Smooth muscle cell (in vitro differentiated cells): Measurements from ENCODE around the gene BHLHA15. TPM values are rescaled to one million over a fixed set of nuclear protein-coding genes. Genes with fewer than 3 reads are reported as not detected.

ENCODE experiments used
- DNase-seq: peaks from one replicate; lab custom pipeline; 2025; ENCODE audit not compliant: unreplicated experiment; lab: John Stamatoyannopoulos, UW
- H2AFZ ChIP-seq: fragments of 200-600 bp; sonication (generic); 2 replicates; pipeline ENCODE4 v1.6.0; 2016; ENCODE audit warnings: antibody characterized with exemption, low read depth, mild to moderate bottlenecking
- H3F3A ChIP-seq: fragments of 200-600 bp; sonication (generic); 2 replicates; pipeline ENCODE4 v1.6.0; 2017; ENCODE audit warnings: antibody characterized with exemption, low read depth
- H3K27ac ChIP-seq: fragments of 200-600 bp; sonication (generic); 2 replicates; pipeline ENCODE4 v1.5.1; 2016; ENCODE audit warnings: low read depth, mild to moderate bottlenecking
- H3K27me3 ChIP-seq: fragments of 200-600 bp; sonication (generic); 2 replicates; pipeline ENCODE4 v1.6.1; 2016; ENCODE audit warnings: low read depth, mild to moderate bottlenecking
- H3K36me3 ChIP-seq: fragments of 200-600 bp; sonication (generic); 2 replicates; pipeline ENCODE4 v1.5.1; 2016; ENCODE audit warnings: low read depth
- H3K4me1 ChIP-seq: fragments of 200-600 bp; sonication (generic); 2 replicates; pipeline ENCODE4 v1.5.1; 2016; ENCODE audit warnings: low read depth
- H3K4me2 ChIP-seq: fragments of 200-600 bp; sonication (generic); 2 replicates; pipeline ENCODE4 v1.6.0; 2016; ENCODE audit warnings: mild to moderate bottlenecking
- H3K4me3 ChIP-seq: fragments of 200-600 bp; sonication (generic); 2 replicates; pipeline ENCODE4 v1.5.1; 2016; ENCODE audit warnings: mild to moderate bottlenecking
- H3K79me2 ChIP-seq: fragments of 200-600 bp; sonication (generic); 2 replicates; pipeline ENCODE4 v1.6.0; 2016; ENCODE audit warnings: low read depth, mild to moderate bottlenecking
- H3K9ac ChIP-seq: fragments of 200-600 bp; sonication (generic); 2 replicates; pipeline ENCODE4 v1.6.0; 2016; ENCODE audit warnings: low read depth
- H3K9me3 ChIP-seq: fragments of 200-600 bp; sonication (generic); replicated peaks from 2 replicates; pipeline ENCODE4 v1.5.1; 2016; ENCODE audit warnings: low read depth
- H4K20me1 ChIP-seq: fragments of 200-600 bp; sonication (generic); 2 replicates; pipeline ENCODE4 v1.6.0; 2016; ENCODE audit warnings: low read depth
- WGBS: methylation state at CpG from one replicate; pipeline ENCODE4 v1.1.7; 2016; ENCODE audit warnings: low lambda C conversion rate; 5-methylcytosine and 5-hydroxymethylcytosine counted together
- polyA plus RNA-seq: library from polyadenylated mRNA; unstranded; fragments of >200 nt; fragmentation: Nextera tagmentation; extraction: Ambion mirVana; gene quantifications from 2 replicates; pipeline ENCODE4 v1.2.1, GENCODE V29; 2016
- total RNA-seq: library from RNA; depleted of rRNA; stranded (reverse); fragments of >200 nt; gene quantifications from 2 replicates; pipeline ENCODE4 v1.2.3, GENCODE V29; 2014
- TF ChIP-seq, protein P1 (sequence below): fragments of 200-600 bp; sonication (generic); IDR thresholded peaks from 2 replicates; pipeline ENCODE4 v1.5.1; 2017; ENCODE audit warnings: borderline replicate concordance, mild to moderate bottlenecking, antibody characterized with exemption; ENCODE audit not compliant: insufficient read depth, poor library complexity, severe bottlenecking

Gene BHLHA15
- total and polyA plus RNA-seq, 2 experiments from 2014 or later, result 0.27 to 1.3 TPM

DNA sequence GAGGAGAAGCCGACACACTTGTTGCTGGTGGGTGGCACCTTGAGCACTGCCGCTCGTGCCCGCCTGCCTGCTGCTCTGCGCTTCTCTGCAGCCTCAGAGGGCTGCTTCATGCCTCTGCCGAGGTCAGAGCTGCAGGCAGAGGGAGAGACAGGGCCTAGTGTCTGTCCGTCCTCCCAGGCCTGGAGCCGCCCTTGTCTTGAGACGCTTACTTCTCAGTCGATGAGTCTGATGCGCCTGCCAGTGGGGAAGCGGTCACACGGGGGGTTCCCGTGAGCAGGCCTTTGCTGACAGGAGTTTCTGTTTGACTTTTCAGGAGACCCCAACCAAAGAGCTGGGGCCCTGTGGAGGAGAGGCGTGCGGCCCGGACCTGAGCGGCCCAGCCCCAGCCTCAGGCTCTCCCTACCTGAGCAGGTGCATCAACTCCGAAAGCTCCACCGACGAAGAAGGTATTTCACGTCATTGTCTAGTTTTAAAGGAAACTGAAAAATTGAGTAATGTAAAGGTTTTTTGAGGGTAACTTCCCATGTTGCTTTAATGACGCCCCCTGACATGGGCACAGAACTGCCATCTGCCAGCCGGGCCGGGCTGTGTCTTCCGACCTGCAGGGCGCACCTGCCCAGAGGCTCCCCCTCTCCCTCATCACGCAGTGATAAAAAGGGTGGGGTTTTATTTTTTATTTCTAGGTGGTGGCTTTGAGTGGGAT, 7.8 kb upstream of the BHLHA15 start:
- H3K9ac ChIP-seq, result no peak overlapping the region
- peaks cover 6% of the 10 kb centered on the region for H4K20me1 ChIP-seq
- H2AFZ ChIP-seq, result no peak overlapping the region
- no peaks in the 10 kb centered on the region for H3K4me1 ChIP-seq
- no peaks in the 10 kb centered on the region for H3F3A ChIP-seq
- DNase-seq, result no peak
- H3K4me3 ChIP-seq, result no peak overlapping the region
- H3K4me2 ChIP-seq, result no peak overlapping the region
- H3K9me3 ChIP-seq, result no peaks in the 10 kb centered on the region
- no peaks in the 10 kb centered on the region for H3K27me3 ChIP-seq
- no peaks in the 10 kb centered on the region for H3K36me3 ChIP-seq
- WGBS, result 98% methylated on average over 28 of the region's 28 CpGs
- no peak overlapping the region for H3K27ac ChIP-seq
- H3K79me2 ChIP-seq, result no peaks in the 10 kb centered on the region
- TF ChIP-seq, protein P1, sequence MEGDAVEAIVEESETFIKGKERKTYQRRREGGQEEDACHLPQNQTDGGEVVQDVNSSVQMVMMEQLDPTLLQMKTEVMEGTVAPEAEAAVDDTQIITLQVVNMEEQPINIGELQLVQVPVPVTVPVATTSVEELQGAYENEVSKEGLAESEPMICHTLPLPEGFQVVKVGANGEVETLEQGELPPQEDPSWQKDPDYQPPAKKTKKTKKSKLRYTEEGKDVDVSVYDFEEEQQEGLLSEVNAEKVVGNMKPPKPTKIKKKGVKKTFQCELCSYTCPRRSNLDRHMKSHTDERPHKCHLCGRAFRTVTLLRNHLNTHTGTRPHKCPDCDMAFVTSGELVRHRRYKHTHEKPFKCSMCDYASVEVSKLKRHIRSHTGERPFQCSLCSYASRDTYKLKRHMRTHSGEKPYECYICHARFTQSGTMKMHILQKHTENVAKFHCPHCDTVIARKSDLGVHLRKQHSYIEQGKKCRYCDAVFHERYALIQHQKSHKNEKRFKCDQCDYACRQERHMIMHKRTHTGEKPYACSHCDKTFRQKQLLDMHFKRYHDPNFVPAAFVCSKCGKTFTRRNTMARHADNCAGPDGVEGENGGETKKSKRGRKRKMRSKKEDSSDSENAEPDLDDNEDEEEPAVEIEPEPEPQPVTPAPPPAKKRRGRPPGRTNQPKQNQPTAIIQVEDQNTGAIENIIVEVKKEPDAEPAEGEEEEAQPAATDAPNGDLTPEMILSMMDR, result no peak

DNA sequence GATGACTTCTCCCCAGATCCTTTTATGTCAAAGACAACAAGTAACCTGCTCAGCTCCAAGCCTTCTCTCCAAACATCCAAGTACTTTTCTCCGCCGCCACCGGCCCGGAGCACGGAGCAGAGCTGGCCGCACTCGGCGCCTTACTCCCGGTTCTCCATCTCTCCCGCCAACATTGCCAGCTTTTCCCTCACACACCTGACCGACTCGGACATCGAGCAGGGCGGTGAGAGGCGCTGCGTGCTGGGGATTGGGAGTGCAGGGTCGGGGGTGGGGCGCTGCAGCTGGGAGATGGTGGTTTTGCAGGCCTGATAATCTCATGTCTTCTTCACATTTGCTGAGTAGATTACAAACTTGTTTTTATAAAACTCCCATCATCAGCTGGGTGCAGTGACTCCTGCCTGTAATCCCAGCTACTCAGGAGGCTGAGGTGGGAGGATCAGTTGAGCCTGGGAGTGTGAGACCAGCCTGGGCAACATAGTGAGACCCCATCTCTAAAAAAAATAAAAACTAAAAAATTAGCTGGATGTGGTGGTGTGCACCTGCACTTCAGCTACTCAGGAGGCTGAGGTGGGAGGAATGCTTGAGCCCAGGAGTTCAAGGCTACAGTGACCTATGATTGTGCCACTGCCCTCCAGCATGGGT, 7.2 kb upstream of the BHLHA15 start:
- Histone ChIP-seq H3K9me3 (no peaks in the 10 kb centered on the region), H3K36me3 (no peaks in the 10 kb centered on the region), H2AFZ (no peak overlapping the region), H3K4me2 (no peak overlapping the region), H3K9ac (no peak overlapping the region), H4K20me1 (peaks cover 6% of the 10 kb centered on the region), H3K79me2 (no peaks in the 10 kb centered on the region), H3K4me3 (no peak overlapping the region), H3F3A (no peaks in the 10 kb centered on the region), H3K27ac (no peak overlapping the region), H3K4me1 (no peaks in the 10 kb centered on the region), H3K27me3 (no peaks in the 10 kb centered on the region)
- WGBS, result 96% methylated on average over 18 of the region's 18 CpGs
- TF ChIP-seq, protein P1, result no peak
- DNase-seq, result no peak

DNA sequence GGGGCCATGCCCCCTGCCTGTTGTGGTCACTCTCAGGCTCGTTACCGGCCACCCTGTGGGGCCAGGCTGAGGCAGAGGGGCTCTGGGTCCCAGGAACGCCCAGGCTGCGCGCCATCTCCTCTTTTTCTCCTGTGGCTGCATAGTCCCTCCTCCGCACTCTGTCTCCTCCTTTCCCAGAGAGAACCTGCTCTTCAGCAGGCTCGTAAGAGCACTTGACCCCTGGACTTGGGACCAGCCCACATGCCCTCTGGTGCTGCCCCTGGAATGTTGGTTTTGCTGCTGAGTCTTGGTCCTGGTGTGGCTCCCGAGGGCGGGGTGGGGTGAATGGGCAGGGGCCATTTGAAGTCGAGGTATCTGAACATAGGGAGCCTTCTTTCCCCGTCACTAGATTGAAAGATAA, 6.6 kb upstream of the BHLHA15 start:
- no peak overlapping the region for H2AFZ ChIP-seq
- no peaks in the 10 kb centered on the region for H3K9me3 ChIP-seq
- no peak overlapping the region for H3K4me2 ChIP-seq
- H4K20me1 ChIP-seq, result peaks cover 6% of the 10 kb centered on the region
- H3K36me3 ChIP-seq, result no peaks in the 10 kb centered on the region
- no peaks in the 10 kb centered on the region for H3K4me1 ChIP-seq
- H3K79me2 ChIP-seq, result no peaks in the 10 kb centered on the region
- no peaks in the 10 kb centered on the region for H3K27me3 ChIP-seq
- no peaks in the 10 kb centered on the region for H3F3A ChIP-seq
- H3K4me3 ChIP-seq, result no peak overlapping the region
- H3K27ac ChIP-seq, result no peak overlapping the region
- no peak overlapping the region for H3K9ac ChIP-seq
- TF ChIP-seq, protein P1, result no peak
- DNase-seq, result no peak
- WGBS, result 94% methylated on average over 11 of the region's 11 CpGs
